Measurements from ENCODE around the gene MS4A15. TPM values are rescaled to one million over a fixed set of nuclear protein-coding genes. Genes with fewer than 3 reads are reported as not detected.

Gene MS4A15
- total RNA-seq, 3 donors from 2014 or later (not counting 1 experiment from before 2014, with no cell fraction given), result not detected

- no peak overlapping the region for H3K4me3 Mint-ChIP-seq
- H3K4me3 ChIP-seq (ENCODE audit: low read length), result no peak overlapping the region
- ATAC-seq, result no peak
These were observed 42.0 kb downstream of the MS4A15 start for GRCh38 chr11:60798631-60799030.

GRCh38 chr11:60801194-60801593 lies 44.5 kb downstream of the MS4A15 start:
- no peaks in the 10 kb centered on the region for H3K9me3 ChIP-seq (ENCODE audit: control insufficient read depth, insufficient read depth, low read length)
- H3K4me3 ChIP-seq (ENCODE audit: low read length), result no peak overlapping the region
- Mint-ChIP-seq H3K27me3 (ENCODE audit: low read depth in 2 of 2) (peaks cover 6 to 7% of the 10 kb centered on the region in 2 donors), H3K4me1 (peaks cover 0 to 7% of the 10 kb centered on the region in 2 donors), H3K9me3 (no peaks in the 10 kb centered on the region), H3K27ac (no peak overlapping the region), H3K4me3 (no peak overlapping the region), H3K36me3 (no peaks in the 10 kb centered on the region)
- intact Hi-C loops (cut with micrococcal nuclease), result no loop called here
- no peaks in the 10 kb centered on the region for H3K4me1 ChIP-seq (ENCODE audit: control insufficient read depth, insufficient read depth, low read length)
- DNase-seq, result no peak
- H3K27ac ChIP-seq (ENCODE audit: low read length), result no peak overlapping the region
- no peaks in the 10 kb centered on the region for H3K27me3 ChIP-seq (ENCODE audit: control insufficient read depth, insufficient read depth, low read length)
- ATAC-seq, result no peak
- H3K36me3 ChIP-seq (ENCODE audit: control insufficient read depth, insufficient read depth, low read length), result no peaks in the 10 kb centered on the region
- no peak for TF ChIP-seq CTCF (IDR thresholded peaks at IDR 0.05)
- 90% methylated on average over 10 of the region's 10 CpGs for WGBS (ENCODE audit: insufficient coverage)

More at GRCh38 chr11:60798631-60799030, 42.0 kb downstream of the MS4A15 start:
- Histone ChIP-seq H3K27ac (ENCODE audit: low read length) (no peak overlapping the region), H3K4me1 (ENCODE audit: control insufficient read depth, insufficient read depth, low read length) (no peaks in the 10 kb centered on the region), H3K9me3 (ENCODE audit: control insufficient read depth, insufficient read depth, low read length) (no peaks in the 10 kb centered on the region), H3K27me3 (ENCODE audit: control insufficient read depth, insufficient read depth, low read length) (no peaks in the 10 kb centered on the region), H3K36me3 (ENCODE audit: control insufficient read depth, insufficient read depth, low read length) (no peaks in the 10 kb centered on the region)
- H3K27ac Mint-ChIP-seq, result no peak overlapping the region
- H3K27me3 Mint-ChIP-seq (ENCODE audit: low read depth in 2 of 2), result peaks cover 2 to 7% of the 10 kb centered on the region in 2 donors
- no peak for TF ChIP-seq CTCF (IDR thresholded peaks at IDR 0.05)
- H3K4me1 Mint-ChIP-seq, result no peaks in the 10 kb centered on the region
- intact Hi-C loops (cut with micrococcal nuclease), result no loop called here
- DNase-seq, result no peak
- no peaks in the 10 kb centered on the region for H3K36me3 Mint-ChIP-seq
- WGBS (ENCODE audit: insufficient coverage), result 91% methylated on average over 3 of the region's 3 CpGs
- H3K9me3 Mint-ChIP-seq, result no peaks in the 10 kb centered on the region

- no peak for ATAC-seq
- peaks cover 0 to 7% of the 10 kb centered on the region in 2 donors for H3K4me1 Mint-ChIP-seq
- no peak overlapping the region for H3K27ac Mint-ChIP-seq
- 83% methylated on average over 7 of the region's 7 CpGs for WGBS (ENCODE audit: insufficient coverage)
- no peaks in the 10 kb centered on the region for H3K36me3 ChIP-seq (ENCODE audit: control insufficient read depth, insufficient read depth, low read length)
- DNase-seq, result no peak
- no peaks in the 10 kb centered on the region for H3K9me3 Mint-ChIP-seq
- no peak overlapping the region for H3K4me3 Mint-ChIP-seq
- no peak overlapping the region for H3K27ac ChIP-seq (ENCODE audit: low read length)
- peaks cover 6 to 7% of the 10 kb centered on the region in 2 donors for H3K27me3 Mint-ChIP-seq (ENCODE audit: low read depth in 2 of 2)
- no peak for TF ChIP-seq CTCF (IDR thresholded peaks at IDR 0.05)
- intact Hi-C loops (cut with micrococcal nuclease), result no loop called here
- no peaks in the 10 kb centered on the region for H3K27me3 ChIP-seq (ENCODE audit: control insufficient read depth, insufficient read depth, low read length)
- H3K36me3 Mint-ChIP-seq, result no peaks in the 10 kb centered on the region
- H3K4me1 ChIP-seq (ENCODE audit: control insufficient read depth, insufficient read depth, low read length), result no peaks in the 10 kb centered on the region
- no peak overlapping the region for H3K4me3 ChIP-seq (ENCODE audit: low read length)
- H3K9me3 ChIP-seq (ENCODE audit: control insufficient read depth, insufficient read depth, low read length), result no peaks in the 10 kb centered on the region
These were observed 46.7 kb downstream of the MS4A15 start for GRCh38 chr11:60803273-60803936.

- Histone ChIP-seq H3K4me1 (ENCODE audit: control insufficient read depth, insufficient read depth, low read length) (no peaks in the 10 kb centered on the region), H3K27me3 (ENCODE audit: control insufficient read depth, insufficient read depth, low read length) (no peaks in the 10 kb centered on the region), H3K4me3 (ENCODE audit: low read length) (no peak overlapping the region), H3K9me3 (ENCODE audit: control insufficient read depth, insufficient read depth, low read length) (no peaks in the 10 kb centered on the region), H3K27ac (ENCODE audit: low read length) (no peak overlapping the region), H3K36me3 (ENCODE audit: control insufficient read depth, insufficient read depth, low read length) (no peaks in the 10 kb centered on the region)
- Mint-ChIP-seq H3K27ac (no peak overlapping the region), H3K36me3 (no peaks in the 10 kb centered on the region), H3K4me3 (no peak overlapping the region), H3K27me3 (ENCODE audit: low read depth in 2 of 2) (peaks cover 0 to 20% of the 10 kb centered on the region in 2 donors), H3K4me1 (peaks cover 0 to 7% of the 10 kb centered on the region in 2 donors), H3K9me3 (no peaks in the 10 kb centered on the region)
- 52% methylated on average over 3 of the region's 3 CpGs for WGBS (ENCODE audit: insufficient coverage)
- no peak for DNase-seq
- intact Hi-C loops (cut with micrococcal nuclease), result no loop called here
- ATAC-seq, result no peak
- TF ChIP-seq CTCF (IDR thresholded peaks at IDR 0.05), result no peak
These were observed 52.6 kb downstream of the MS4A15 start for GRCh38 chr11:60809249-60809648.
